CD14-positive monocyte (primary cell): Measurements from ENCODE around the gene DAB2. TPM values are rescaled to one million over a fixed set of nuclear protein-coding genes. Genes with fewer than 3 reads are reported as not detected.

Experiments used
- DNase-seq, 3 donors: peaks; one replicate each; pipeline ENCODE4 v3.0.0-alpha.2; 2011 to 2022
- H2AFZ ChIP-seq: 2 replicates; pipeline ENCODE4 v1.6.0; 2012; ENCODE audit warnings: mild to moderate bottlenecking, low read depth, low read length, inconsistent platforms; ENCODE audit not compliant: insufficient read depth, poor library complexity, severe bottlenecking
- H3K27ac ChIP-seq, 2 donors: 1 replicate in 1 of 2; 2 replicates in 1 of 2; pipeline ENCODE4 v1.5.1; 2012 to 2013; ENCODE audit warnings: low read length in 2 of 2, control low read depth in 1 of 2, inconsistent platforms in 1 of 2, low read depth in 1 of 2, mild to moderate bottlenecking in 1 of 2
- H3K27me3 ChIP-seq, 2 donors: one replicate each; pipeline versions ENCODE4 v1.6.0 to v1.6.1; 2011 to 2013; ENCODE audit warnings: low read length in 2 of 2; ENCODE audit not compliant: control insufficient read depth in 2 of 2, insufficient read depth in 2 of 2
- H3K36me3 ChIP-seq, 2 donors: replicated peaks in 1 of 2; 1 replicate in 1 of 2; 2 replicates in 1 of 2; pipeline versions ENCODE4 v1.5.1 to v1.6.1; 2012 to 2013; ENCODE audit warnings: low read length in 2 of 2, control low read depth in 1 of 2, inconsistent platforms in 1 of 2, mild to moderate bottlenecking in 1 of 2; ENCODE audit not compliant: insufficient read depth in 2 of 2, control insufficient read depth in 1 of 2
- H3K4me1 ChIP-seq, 2 donors: 1 replicate in 1 of 2; 2 replicates in 1 of 2; pipeline versions ENCODE4 v1.5.1 to v1.6.1; 2012 to 2013; ENCODE audit warnings: low read length in 2 of 2, control low read depth in 1 of 2, inconsistent platforms in 1 of 2, mild to moderate bottlenecking in 1 of 2, moderate library complexity in 1 of 2; ENCODE audit not compliant: insufficient read depth in 2 of 2, control insufficient read depth in 1 of 2
- H3K4me2 ChIP-seq: replicated peaks from 2 replicates; pipeline ENCODE3; 2012; ENCODE audit warnings: low read length, moderate library complexity, mild to moderate bottlenecking; ENCODE audit not compliant: poor library complexity, severe bottlenecking; ENCODE audit errors: extremely low read depth
- H3K4me3 ChIP-seq, 3 experiments: fragments of 200-600 bp in 1 of 3; sonication (generic) in 1 of 3; replicated peaks in 1 of 3; 1 replicate in 2 of 3; 2 replicates in 1 of 3; pipeline ENCODE4 v1.5.1; 2011 to 2013; ENCODE audit warnings: low read length in 3 of 3, mild to moderate bottlenecking in 3 of 3, control low read depth in 2 of 3, low read depth in 2 of 3, inconsistent platforms in 1 of 3, moderate library complexity in 1 of 3
- H3K79me2 ChIP-seq: 2 replicates; pipeline ENCODE4 v1.6.0; 2012; ENCODE audit warnings: mild to moderate bottlenecking, control low read depth, inconsistent platforms, low read length, moderate library complexity; ENCODE audit not compliant: insufficient read depth
- H3K9ac ChIP-seq: 2 replicates; pipeline ENCODE4 v1.6.0; 2017; ENCODE audit warnings: low read length, mild to moderate bottlenecking; ENCODE audit not compliant: insufficient read depth, poor library complexity, severe bottlenecking
- H3K9me3 ChIP-seq, 2 donors: replicated peaks in 1 of 2; 1 replicate in 1 of 2; 2 replicates in 1 of 2; pipeline versions ENCODE4 v1.5.1 to v1.6.1; 2012 to 2013; ENCODE audit warnings: low read length in 2 of 2, control low read depth in 1 of 2; ENCODE audit not compliant: control insufficient read depth in 1 of 2, insufficient read depth in 1 of 2
- H4K20me1 ChIP-seq: 2 replicates; pipeline ENCODE4 v1.6.0; 2012; ENCODE audit warnings: mild to moderate bottlenecking, low read length, control low read depth, moderate library complexity; ENCODE audit not compliant: insufficient read depth
- H3K27ac Mint-ChIP-seq, 7 donors: one replicate each; pipeline ENCODE4 v1.8.0; 2020; ENCODE audit warnings: mild to moderate bottlenecking in 7 of 7, mixed read lengths in 7 of 7, moderate library complexity in 6 of 7, inconsistent platforms in 2 of 7
- H3K27me3 Mint-ChIP-seq, 3 donors: one replicate each; pipeline ENCODE4 v1.8.0; 2021 to 2022; ENCODE audit warnings: low read depth in 3 of 3, mild to moderate bottlenecking in 3 of 3, mixed read lengths in 3 of 3, moderate library complexity in 3 of 3, inconsistent platforms in 1 of 3
- H3K36me3 Mint-ChIP-seq, 2 donors: one replicate each; pipeline ENCODE4 v1.8.0; 2020; ENCODE audit warnings: mixed read lengths in 2 of 2, inconsistent platforms in 1 of 2, mild to moderate bottlenecking in 1 of 2
- H3K4me1 Mint-ChIP-seq: one replicate; pipeline ENCODE4 v1.8.0; 2020; ENCODE audit warnings: mild to moderate bottlenecking, mixed read lengths
- H3K4me3 Mint-ChIP-seq, 2 donors: one replicate each; pipeline ENCODE4 v1.8.0; 2020; ENCODE audit warnings: mild to moderate bottlenecking in 2 of 2, mixed read lengths in 2 of 2, moderate library complexity in 1 of 2
- H3K9me3 Mint-ChIP-seq, 7 donors: one replicate each; pipeline ENCODE4 v1.8.0; 2020 to 2022; ENCODE audit warnings: mixed read lengths in 7 of 7, mild to moderate bottlenecking in 6 of 7, moderate library complexity in 6 of 7, inconsistent platforms in 2 of 7
- WGBS: methylation state at CpG from one replicate; pipeline ENCODE4 v1.1.5; 2013; ENCODE audit warnings: missing lambda C conversion rate; ENCODE audit not compliant: insufficient coverage; 5-methylcytosine and 5-hydroxymethylcytosine counted together
- intact Hi-C, 2 donors: fragments of 100-400 bp; cut with micrococcal nuclease; formaldehyde crosslinking; loops; one replicate each; pipeline versions ENCODE4 v1.15.0 to v1.15.1; 2023
- polyA plus RNA-seq, 3 donors: library from polyadenylated mRNA; depleted of rRNA in 1 of 3; unstranded in 2 of 3; stranded (reverse) in 1 of 3; fragments of 300-500 nt in 2 of 3; fragments of >200 nt in 1 of 3; fragmentation: Illumina TruSeq in 2 of 3; gene quantifications; 1 replicate in 2 of 3; 2 replicates in 1 of 3; pipeline ENCODE4 v1.2.3, GENCODE V29; 2012 to 2021
- TF ChIP-seq, protein P1 (sequence below): fragments of 200-600 bp; IDR thresholded peaks from one replicate; pipeline ENCODE4 v1.8.0; 2022; ENCODE audit warnings: antibody characterized with exemption, mild to moderate bottlenecking

Gene DAB2
- polyA plus RNA-seq, 3 donors = 0.98 to 4.8 (median 3.0) TPM

DNA sequence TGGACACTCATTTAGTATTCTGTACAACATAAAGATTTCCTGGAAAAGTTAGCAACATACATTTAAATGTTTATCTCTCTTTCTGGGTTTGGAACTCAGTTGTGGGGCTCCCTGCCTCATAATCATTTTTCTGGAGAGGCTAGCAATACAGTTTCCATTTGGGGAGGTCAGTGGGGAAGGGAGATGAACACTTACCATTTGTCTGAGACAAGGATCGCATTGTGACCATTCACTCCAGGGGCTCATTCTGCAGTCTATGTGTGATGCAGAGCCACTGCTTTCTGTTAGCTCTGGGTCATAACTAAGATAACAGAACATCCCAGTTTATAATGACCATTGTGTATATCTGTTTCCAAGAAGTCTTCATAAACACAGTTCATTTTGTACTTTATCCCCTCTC, 82.9 kb downstream of the DAB2 start:
- no CpG with 5 or more reads among the region's 1 CpG for WGBS
- no peak overlapping the region for H3K27ac Mint-ChIP-seq

DNA sequence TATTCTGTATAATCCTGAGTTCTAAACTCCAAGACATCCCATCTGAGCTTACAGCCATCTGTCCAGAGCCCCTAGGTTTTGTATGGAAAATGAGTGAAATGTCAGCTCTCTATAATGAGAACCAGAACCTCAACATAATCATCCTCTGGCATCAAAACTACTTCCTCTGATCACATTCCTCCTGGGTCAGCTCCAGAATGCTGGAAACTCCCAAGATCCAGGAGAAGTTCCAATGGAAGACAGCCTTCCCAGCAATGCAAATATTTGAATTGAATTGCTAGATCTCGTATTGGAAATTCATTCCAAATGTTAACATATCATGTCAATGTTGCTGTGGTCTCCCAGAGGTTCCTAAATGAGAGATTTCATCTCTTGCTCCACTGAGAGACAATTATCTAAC, 84.3 kb downstream of the DAB2 start:
- Histone ChIP-seq H3K36me3 (no peaks in the 10 kb centered on the region), H3K27ac (no peak overlapping the region), H3K79me2 (no peaks in the 10 kb centered on the region), H3K9ac (no peak overlapping the region), H3K4me2 (no peak overlapping the region), H4K20me1 (no peaks in the 10 kb centered on the region), H3K4me3 (no peak overlapping the region), H3K27me3 (no peaks in the 10 kb centered on the region), H2AFZ (no peak overlapping the region), H3K9me3 (no peaks in the 10 kb centered on the region), H3K4me1 (no peaks in the 10 kb centered on the region)
- Mint-ChIP-seq H3K36me3 (no peaks in the 10 kb centered on the region), H3K4me3 (no peak overlapping the region), H3K4me1 (no peaks in the 10 kb centered on the region), H3K9me3 (peaks cover 0 to 17% (median 6%) of the 10 kb centered on the region in 7 donors), H3K27ac (no peak overlapping the region), H3K27me3 (peaks cover 0 to 7% (median 0%) of the 10 kb centered on the region in 3 donors)
- no peak for DNase-seq
- TF ChIP-seq, protein P1, sequence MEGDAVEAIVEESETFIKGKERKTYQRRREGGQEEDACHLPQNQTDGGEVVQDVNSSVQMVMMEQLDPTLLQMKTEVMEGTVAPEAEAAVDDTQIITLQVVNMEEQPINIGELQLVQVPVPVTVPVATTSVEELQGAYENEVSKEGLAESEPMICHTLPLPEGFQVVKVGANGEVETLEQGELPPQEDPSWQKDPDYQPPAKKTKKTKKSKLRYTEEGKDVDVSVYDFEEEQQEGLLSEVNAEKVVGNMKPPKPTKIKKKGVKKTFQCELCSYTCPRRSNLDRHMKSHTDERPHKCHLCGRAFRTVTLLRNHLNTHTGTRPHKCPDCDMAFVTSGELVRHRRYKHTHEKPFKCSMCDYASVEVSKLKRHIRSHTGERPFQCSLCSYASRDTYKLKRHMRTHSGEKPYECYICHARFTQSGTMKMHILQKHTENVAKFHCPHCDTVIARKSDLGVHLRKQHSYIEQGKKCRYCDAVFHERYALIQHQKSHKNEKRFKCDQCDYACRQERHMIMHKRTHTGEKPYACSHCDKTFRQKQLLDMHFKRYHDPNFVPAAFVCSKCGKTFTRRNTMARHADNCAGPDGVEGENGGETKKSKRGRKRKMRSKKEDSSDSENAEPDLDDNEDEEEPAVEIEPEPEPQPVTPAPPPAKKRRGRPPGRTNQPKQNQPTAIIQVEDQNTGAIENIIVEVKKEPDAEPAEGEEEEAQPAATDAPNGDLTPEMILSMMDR = no peak
- intact Hi-C loops = no loop called here
- WGBS = no CpG with 5 or more reads among the region's 1 CpG

More for the DNA sequence above, 82.9 kb downstream of the DAB2 start:
- Histone ChIP-seq H3K79me2 (no peaks in the 10 kb centered on the region), H3K36me3 (no peaks in the 10 kb centered on the region), H3K4me2 (no peak overlapping the region), H3K27ac (no peak overlapping the region), H2AFZ (no peak overlapping the region), H3K9me3 (no peaks in the 10 kb centered on the region), H3K9ac (no peak overlapping the region), H4K20me1 (no peaks in the 10 kb centered on the region), H3K4me3 (no peak overlapping the region), H3K4me1 (no peaks in the 10 kb centered on the region), H3K27me3 (no peaks in the 10 kb centered on the region)
- intact Hi-C loops = no loop called here
- H3K4me1 Mint-ChIP-seq = no peaks in the 10 kb centered on the region
- TF ChIP-seq, protein P1 = no peak
- no peaks in the 10 kb centered on the region for H3K36me3 Mint-ChIP-seq
- H3K4me3 Mint-ChIP-seq = no peak overlapping the region
- peaks cover 0 to 5% (median 0%) of the 10 kb centered on the region in 3 donors for H3K27me3 Mint-ChIP-seq
- peaks cover 0 to 17% (median 6%) of the 10 kb centered on the region in 7 donors for H3K9me3 Mint-ChIP-seq
- no peak for DNase-seq
